ENCODE measurements around the gene KCNQ2. TPM values are rescaled to one million over a fixed set of nuclear protein-coding genes. Genes with fewer than 3 reads are reported as not detected.

Gene KCNQ2
- total and polyA plus RNA-seq, 2 experiments from 2014 or later: 68.5 to 92.4 TPM

GRCh38 chr20:63466250-63466825, 6.1 kb downstream of the KCNQ2 start:
- no peaks in the 10 kb centered on the region for H3F3A ChIP-seq (replicated peaks; ENCODE audit: low read depth)
- no peaks in the 10 kb centered on the region for H3K27me3 ChIP-seq (ENCODE audit: insufficient read depth)
- peaks cover 42% of the 10 kb centered on the region for H3K4me1 Mint-ChIP-seq
- ATAC-seq (no peak), DNase-seq (ENCODE audit: low spot score) (no peak)
- H3K4me3 ChIP-seq: no peak overlapping the region
- no peak overlapping the region for H3K27ac ChIP-seq (ENCODE audit: low read depth)
- H3K4me2 ChIP-seq: no peak overlapping the region
- peak overlapping the region; percentile 78; the same call in 1 of the 2 replicates for H3K27ac Mint-ChIP-seq
- peaks cover 17% of the 10 kb centered on the region for H3K27me3 Mint-ChIP-seq (ENCODE audit: insufficient read depth, low read depth, poor library complexity)
- TF ChIP-seq, protein P1, sequence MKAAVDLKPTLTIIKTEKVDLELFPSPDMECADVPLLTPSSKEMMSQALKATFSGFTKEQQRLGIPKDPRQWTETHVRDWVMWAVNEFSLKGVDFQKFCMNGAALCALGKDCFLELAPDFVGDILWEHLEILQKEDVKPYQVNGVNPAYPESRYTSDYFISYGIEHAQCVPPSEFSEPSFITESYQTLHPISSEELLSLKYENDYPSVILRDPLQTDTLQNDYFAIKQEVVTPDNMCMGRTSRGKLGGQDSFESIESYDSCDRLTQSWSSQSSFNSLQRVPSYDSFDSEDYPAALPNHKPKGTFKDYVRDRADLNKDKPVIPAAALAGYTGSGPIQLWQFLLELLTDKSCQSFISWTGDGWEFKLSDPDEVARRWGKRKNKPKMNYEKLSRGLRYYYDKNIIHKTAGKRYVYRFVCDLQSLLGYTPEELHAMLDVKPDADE (IDR thresholded peaks at IDR 0.05): no peak
- TF ChIP-seq, protein P2, sequence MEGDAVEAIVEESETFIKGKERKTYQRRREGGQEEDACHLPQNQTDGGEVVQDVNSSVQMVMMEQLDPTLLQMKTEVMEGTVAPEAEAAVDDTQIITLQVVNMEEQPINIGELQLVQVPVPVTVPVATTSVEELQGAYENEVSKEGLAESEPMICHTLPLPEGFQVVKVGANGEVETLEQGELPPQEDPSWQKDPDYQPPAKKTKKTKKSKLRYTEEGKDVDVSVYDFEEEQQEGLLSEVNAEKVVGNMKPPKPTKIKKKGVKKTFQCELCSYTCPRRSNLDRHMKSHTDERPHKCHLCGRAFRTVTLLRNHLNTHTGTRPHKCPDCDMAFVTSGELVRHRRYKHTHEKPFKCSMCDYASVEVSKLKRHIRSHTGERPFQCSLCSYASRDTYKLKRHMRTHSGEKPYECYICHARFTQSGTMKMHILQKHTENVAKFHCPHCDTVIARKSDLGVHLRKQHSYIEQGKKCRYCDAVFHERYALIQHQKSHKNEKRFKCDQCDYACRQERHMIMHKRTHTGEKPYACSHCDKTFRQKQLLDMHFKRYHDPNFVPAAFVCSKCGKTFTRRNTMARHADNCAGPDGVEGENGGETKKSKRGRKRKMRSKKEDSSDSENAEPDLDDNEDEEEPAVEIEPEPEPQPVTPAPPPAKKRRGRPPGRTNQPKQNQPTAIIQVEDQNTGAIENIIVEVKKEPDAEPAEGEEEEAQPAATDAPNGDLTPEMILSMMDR (conservative IDR thresholded peaks at IDR 0.05; ENCODE audit: low read depth in 2 of 2): no peak
- TF ChIP-seq, protein P3, sequence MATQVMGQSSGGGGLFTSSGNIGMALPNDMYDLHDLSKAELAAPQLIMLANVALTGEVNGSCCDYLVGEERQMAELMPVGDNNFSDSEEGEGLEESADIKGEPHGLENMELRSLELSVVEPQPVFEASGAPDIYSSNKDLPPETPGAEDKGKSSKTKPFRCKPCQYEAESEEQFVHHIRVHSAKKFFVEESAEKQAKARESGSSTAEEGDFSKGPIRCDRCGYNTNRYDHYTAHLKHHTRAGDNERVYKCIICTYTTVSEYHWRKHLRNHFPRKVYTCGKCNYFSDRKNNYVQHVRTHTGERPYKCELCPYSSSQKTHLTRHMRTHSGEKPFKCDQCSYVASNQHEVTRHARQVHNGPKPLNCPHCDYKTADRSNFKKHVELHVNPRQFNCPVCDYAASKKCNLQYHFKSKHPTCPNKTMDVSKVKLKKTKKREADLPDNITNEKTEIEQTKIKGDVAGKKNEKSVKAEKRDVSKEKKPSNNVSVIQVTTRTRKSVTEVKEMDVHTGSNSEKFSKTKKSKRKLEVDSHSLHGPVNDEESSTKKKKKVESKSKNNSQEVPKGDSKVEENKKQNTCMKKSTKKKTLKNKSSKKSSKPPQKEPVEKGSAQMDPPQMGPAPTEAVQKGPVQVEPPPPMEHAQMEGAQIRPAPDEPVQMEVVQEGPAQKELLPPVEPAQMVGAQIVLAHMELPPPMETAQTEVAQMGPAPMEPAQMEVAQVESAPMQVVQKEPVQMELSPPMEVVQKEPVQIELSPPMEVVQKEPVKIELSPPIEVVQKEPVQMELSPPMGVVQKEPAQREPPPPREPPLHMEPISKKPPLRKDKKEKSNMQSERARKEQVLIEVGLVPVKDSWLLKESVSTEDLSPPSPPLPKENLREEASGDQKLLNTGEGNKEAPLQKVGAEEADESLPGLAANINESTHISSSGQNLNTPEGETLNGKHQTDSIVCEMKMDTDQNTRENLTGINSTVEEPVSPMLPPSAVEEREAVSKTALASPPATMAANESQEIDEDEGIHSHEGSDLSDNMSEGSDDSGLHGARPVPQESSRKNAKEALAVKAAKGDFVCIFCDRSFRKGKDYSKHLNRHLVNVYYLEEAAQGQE (IDR thresholded peaks at IDR 0.05; ENCODE audit: unreplicated experiment): no peak
- TF ChIP-seq, protein P4, sequence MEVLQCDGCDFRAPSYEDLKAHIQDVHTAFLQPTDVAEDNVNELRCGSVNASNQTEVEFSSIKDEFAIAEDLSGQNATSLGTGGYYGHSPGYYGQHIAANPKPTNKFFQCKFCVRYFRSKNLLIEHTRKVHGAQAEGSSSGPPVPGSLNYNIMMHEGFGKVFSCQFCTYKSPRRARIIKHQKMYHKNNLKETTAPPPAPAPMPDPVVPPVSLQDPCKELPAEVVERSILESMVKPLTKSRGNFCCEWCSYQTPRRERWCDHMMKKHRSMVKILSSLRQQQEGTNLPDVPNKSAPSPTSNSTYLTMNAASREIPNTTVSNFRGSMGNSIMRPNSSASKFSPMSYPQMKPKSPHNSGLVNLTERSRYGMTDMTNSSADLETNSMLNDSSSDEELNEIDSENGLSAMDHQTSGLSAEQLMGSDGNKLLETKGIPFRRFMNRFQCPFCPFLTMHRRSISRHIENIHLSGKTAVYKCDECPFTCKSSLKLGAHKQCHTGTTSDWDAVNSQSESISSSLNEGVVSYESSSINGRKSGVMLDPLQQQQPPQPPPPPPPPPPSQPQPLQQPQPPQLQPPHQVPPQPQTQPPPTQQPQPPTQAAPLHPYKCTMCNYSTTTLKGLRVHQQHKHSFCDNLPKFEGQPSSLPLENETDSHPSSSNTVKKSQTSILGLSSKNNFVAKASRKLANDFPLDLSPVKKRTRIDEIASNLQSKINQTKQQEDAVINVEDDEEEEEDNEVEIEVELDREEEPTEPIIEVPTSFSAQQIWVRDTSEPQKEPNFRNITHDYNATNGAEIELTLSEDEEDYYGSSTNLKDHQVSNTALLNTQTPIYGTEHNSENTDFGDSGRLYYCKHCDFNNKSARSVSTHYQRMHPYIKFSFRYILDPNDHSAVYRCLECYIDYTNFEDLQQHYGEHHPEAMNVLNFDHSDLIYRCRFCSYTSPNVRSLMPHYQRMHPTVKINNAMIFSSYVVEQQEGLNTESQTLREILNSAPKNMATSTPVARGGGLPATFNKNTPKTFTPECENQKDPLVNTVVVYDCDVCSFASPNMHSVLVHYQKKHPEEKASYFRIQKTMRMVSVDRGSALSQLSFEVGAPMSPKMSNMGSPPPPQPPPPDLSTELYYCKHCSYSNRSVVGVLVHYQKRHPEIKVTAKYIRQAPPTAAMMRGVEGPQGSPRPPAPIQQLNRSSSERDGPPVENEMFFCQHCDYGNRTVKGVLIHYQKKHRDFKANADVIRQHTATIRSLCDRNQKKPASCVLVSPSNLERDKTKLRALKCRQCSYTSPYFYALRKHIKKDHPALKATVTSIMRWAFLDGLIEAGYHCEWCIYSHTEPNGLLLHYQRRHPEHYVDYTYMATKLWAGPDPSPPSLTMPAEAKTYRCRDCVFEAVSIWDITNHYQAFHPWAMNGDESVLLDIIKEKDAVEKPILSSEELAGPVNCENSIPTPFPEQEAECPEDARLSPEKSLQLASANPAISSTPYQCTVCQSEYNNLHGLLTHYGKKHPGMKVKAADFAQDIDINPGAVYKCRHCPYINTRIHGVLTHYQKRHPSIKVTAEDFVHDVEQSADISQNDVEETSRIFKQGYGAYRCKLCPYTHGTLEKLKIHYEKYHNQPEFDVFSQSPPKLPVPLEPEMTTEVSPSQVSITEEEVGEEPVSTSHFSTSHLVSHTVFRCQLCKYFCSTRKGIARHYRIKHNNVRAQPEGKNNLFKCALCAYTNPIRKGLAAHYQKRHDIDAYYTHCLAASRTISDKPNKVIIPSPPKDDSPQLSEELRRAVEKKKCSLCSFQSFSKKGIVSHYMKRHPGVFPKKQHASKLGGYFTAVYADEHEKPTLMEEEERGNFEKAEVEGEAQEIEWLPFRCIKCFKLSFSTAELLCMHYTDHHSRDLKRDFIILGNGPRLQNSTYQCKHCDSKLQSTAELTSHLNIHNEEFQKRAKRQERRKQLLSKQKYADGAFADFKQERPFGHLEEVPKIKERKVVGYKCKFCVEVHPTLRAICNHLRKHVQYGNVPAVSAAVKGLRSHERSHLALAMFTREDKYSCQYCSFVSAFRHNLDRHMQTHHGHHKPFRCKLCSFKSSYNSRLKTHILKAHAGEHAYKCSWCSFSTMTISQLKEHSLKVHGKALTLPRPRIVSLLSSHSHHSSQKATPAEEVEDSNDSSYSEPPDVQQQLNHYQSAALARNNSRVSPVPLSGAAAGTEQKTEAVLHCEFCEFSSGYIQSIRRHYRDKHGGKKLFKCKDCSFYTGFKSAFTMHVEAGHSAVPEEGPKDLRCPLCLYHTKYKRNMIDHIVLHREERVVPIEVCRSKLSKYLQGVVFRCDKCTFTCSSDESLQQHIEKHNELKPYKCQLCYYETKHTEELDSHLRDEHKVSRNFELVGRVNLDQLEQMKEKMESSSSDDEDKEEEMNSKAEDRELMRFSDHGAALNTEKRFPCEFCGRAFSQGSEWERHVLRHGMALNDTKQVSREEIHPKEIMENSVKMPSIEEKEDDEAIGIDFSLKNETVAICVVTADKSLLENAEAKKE (CRISPR knock-in tag; IDR thresholded peaks at IDR 0.05): no peak
- TF ChIP-seq ZNF331 (CRISPR knock-in tag; IDR thresholded peaks at IDR 0.05; ENCODE audit: low read depth): no peak
- no peak for TF ChIP-seq EZH2 (IDR thresholded peaks at IDR 0.05; ENCODE audit: low read depth, unreplicated experiment)
- no peak for TF ChIP-seq STAT1 (IDR thresholded peaks at IDR 0.05; ENCODE audit: unreplicated experiment)
- TF ChIP-seq CREB1 (CRISPR knock-in tag; IDR thresholded peaks at IDR 0.05; ENCODE audit: low read depth): no peak
- TF ChIP-seq ZNF114 (CRISPR knock-in tag; IDR thresholded peaks at IDR 0.05): no peak
- H3K79me2 ChIP-seq (replicated peaks; ENCODE audit: insufficient read depth): peaks cover 90% of the 10 kb centered on the region
- H3K9me3 Mint-ChIP-seq: no peaks in the 10 kb centered on the region
- H3K4me3 Mint-ChIP-seq: no peak overlapping the region
- H3K36me3 ChIP-seq (ENCODE audit: insufficient read depth): no peaks in the 10 kb centered on the region
- H2AFZ ChIP-seq: no peak overlapping the region
- H4K20me1 ChIP-seq (replicated peaks; ENCODE audit: insufficient read depth): no peaks in the 10 kb centered on the region; the same call in none of the 2 replicates
- no peaks in the 10 kb centered on the region for H3K9me2 ChIP-seq (ENCODE audit: insufficient read depth)
- peaks cover 7% of the 10 kb centered on the region; the same call in 1 of the 2 replicates for H3K4me1 ChIP-seq (ENCODE audit: insufficient read depth)
- no peaks in the 10 kb centered on the region; the same call in 2 of the 3 replicates for H3K36me3 Mint-ChIP-seq (ENCODE audit: low read depth)

All from GM23338 (cell line).